Lower lobe of right lung (tissue), 2 donors: ENCODE data around the gene FBN2. TPM values are rescaled to one million over a fixed set of nuclear protein-coding genes. Genes with fewer than 3 reads are reported as not detected.
"Not testable (repeated sequence)": the region's sequence is repeated elsewhere in the genome, so short reads cannot be mapped to it uniquely, and the experiment has no call there.

Source experiments
- ATAC-seq, 2 donors: fragments of 200-7000 bp; cut with Tn5 transposase; one replicate each; pipeline ENCODE4 v1.9.1; 2020 to 2022; ENCODE audit warnings: mild to moderate bottlenecking in 2 of 2, moderate library complexity in 2 of 2
- DNase-seq: peaks from one replicate; pipeline ENCODE4 v3.0.0-alpha.2; 2020
- H3K27ac ChIP-seq: fragments of 200-600 bp; one replicate; pipeline ENCODE4 v1.8.0; 2022
- H3K27me3 ChIP-seq: fragments of 200-600 bp; one replicate; pipeline ENCODE4 v1.8.0; 2022; ENCODE audit warnings: low read depth
- H3K36me3 ChIP-seq: fragments of 200-600 bp; one replicate; pipeline ENCODE4 v1.8.0; 2022; ENCODE audit warnings: mild to moderate bottlenecking
- H3K4me1 ChIP-seq: fragments of 200-600 bp; one replicate; pipeline ENCODE4 v1.8.0; 2022
- H3K4me3 ChIP-seq: fragments of 200-600 bp; one replicate; pipeline ENCODE4 v1.8.0; 2022; ENCODE audit warnings: mild to moderate bottlenecking
- H3K9me3 ChIP-seq: fragments of 200-600 bp; one replicate; pipeline ENCODE4 v1.8.0; 2022
- CTCF ChIP-seq: fragments of 200-600 bp; IDR thresholded peaks from one replicate; pipeline ENCODE4 v1.8.0; 2022; ENCODE audit warnings: antibody characterized with exemption, mild to moderate bottlenecking
- intact Hi-C: fragments of 100-400 bp; cut with DNase I; formaldehyde crosslinking; loops from one replicate; pipeline ENCODE4 v1.11.0; 2022
- total RNA-seq: library from RNA; stranded (reverse); fragmentation: NEBNext Ultra II Directional; extraction: Animal tissue kit (Norgen Biotek cat#: 25700); gene quantifications from one replicate; pipeline ENCODE4 v1.2.1, GENCODE V29; 2021
- donor health status: DM: no; HTN: yes; CAD: no; lungs with severe emphysema.

Gene FBN2
- total RNA-seq, 1 donor from 2014 or later: 0.83 TPM

- Histone ChIP-seq H3K27me3 (no peaks in the 10 kb centered on the region), H3K4me3 (no peak overlapping the region), H3K36me3 (no peaks in the 10 kb centered on the region), H3K9me3 (no peaks in the 10 kb centered on the region), H3K27ac (no peak overlapping the region), H3K4me1 (no peaks in the 10 kb centered on the region)
- TF ChIP-seq CTCF: no peak
- ATAC-seq (no peak), DNase-seq (no peak)
- intact Hi-C loops: no loop called here
These were observed 84.9 kb downstream of the FBN2 start for GRCh38 chr5:128453121-128453520.

- intact Hi-C loops, ATAC-seq, H3K4me3 ChIP-seq, H3K9me3 ChIP-seq, H3K27me3 ChIP-seq, H3K4me1 ChIP-seq, H3K27ac ChIP-seq, H3K36me3 ChIP-seq, DNase-seq: not testable (repeated sequence)
These were observed 90.8 kb downstream of the FBN2 start for GRCh38 chr5:128447224-128447623.

- Histone ChIP-seq H3K4me3 (no peak overlapping the region), H3K9me3 (peaks cover 4% of the 10 kb centered on the region), H3K27ac (no peak overlapping the region), H3K4me1 (no peaks in the 10 kb centered on the region), H3K27me3 (no peaks in the 10 kb centered on the region), H3K36me3 (no peaks in the 10 kb centered on the region)
- DNase-seq (no peak), ATAC-seq (no peak)
- TF ChIP-seq CTCF: no peak
- intact Hi-C loops: no loop called here
These were observed 96.1 kb downstream of the FBN2 start for GRCh38 chr5:128441941-128442350.

- Histone ChIP-seq H3K27me3 (no peaks in the 10 kb centered on the region), H3K36me3 (no peaks in the 10 kb centered on the region), H3K27ac (no peak overlapping the region), H3K9me3 (no peaks in the 10 kb centered on the region), H3K4me3 (no peak overlapping the region), H3K4me1 (no peaks in the 10 kb centered on the region)
- ATAC-seq (no peak), DNase-seq (no peak)
- no peak for TF ChIP-seq CTCF
- intact Hi-C loops: no loop called here
These were observed 96.9 kb downstream of the FBN2 start for GRCh38 chr5:128441165-128441564.

GRCh38 chr5:128436749-128437188 lies 101.3 kb downstream of the FBN2 start:
- TF ChIP-seq CTCF: no peak
- intact Hi-C loops: no loop called here
- no peak for DNase-seq
- no peaks in the 10 kb centered on the region for H3K4me1 ChIP-seq
- no peak overlapping the region for H3K4me3 ChIP-seq
- no peaks in the 10 kb centered on the region for H3K36me3 ChIP-seq
- H3K27ac ChIP-seq: no peak overlapping the region
- H3K27me3 ChIP-seq: no peaks in the 10 kb centered on the region
- no peak for ATAC-seq
- H3K9me3 ChIP-seq: no peaks in the 10 kb centered on the region

GRCh38 chr5:128435861-128436260 lies 102.2 kb downstream of the FBN2 start:
- H3K4me3 ChIP-seq: no peak overlapping the region
- DNase-seq (no peak), ATAC-seq (no peak)
- H3K36me3 ChIP-seq: no peaks in the 10 kb centered on the region
- intact Hi-C loops: no loop called here
- no peak overlapping the region for H3K27ac ChIP-seq
- H3K9me3 ChIP-seq: no peaks in the 10 kb centered on the region
- no peaks in the 10 kb centered on the region for H3K4me1 ChIP-seq
- TF ChIP-seq CTCF: no peak
- H3K27me3 ChIP-seq: no peaks in the 10 kb centered on the region
